ENCODE results near the gene ABHD10.
A peak's percentile ranks its signal among the peaks of the same experiment; 100 is the strongest.

ABHD10 gene

DNA sequence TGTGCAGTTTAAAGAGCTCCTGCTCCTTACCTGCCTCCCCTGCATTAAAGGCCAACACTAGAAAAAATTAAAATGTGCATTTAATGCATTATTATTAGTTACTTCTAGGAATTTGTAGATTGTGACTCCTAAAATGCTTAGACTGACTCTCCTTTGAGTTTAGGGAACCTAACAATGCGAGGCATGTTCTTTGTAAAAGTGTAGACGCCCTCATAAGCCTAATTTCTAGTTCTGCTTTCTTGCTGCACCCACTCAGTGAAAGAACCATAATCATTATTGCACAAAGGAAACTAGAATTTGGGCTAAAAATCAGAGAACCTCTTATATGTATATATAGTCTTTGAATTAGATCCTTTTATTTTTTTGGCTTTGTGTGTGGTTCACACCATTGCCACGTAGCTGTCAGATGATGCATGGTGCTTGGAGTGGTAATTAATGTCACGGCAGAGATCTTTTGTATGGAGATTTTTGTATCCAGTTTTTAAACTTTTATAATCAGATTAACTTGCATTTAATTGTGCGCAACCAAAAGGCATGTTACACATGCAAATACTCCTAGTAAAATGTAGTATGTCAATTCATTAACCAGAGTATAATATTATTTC is 710 bp downstream of the ABHD10 start:
- peaks cover 10% of the 10 kb centered on the region; the same call in 1 of the 2 replicates for H3F3A ChIP-seq (ENCODE audit: insufficient read depth, low read length)
- H2AFZ ChIP-seq (ENCODE audit: low read length), result peak overlapping the region; percentile 96
- H3K4me2 ChIP-seq (ENCODE audit: low read depth, low read length), result peak overlapping the region; percentile 67
- peak overlapping the region; percentile 83; the same call in 1 of the 2 replicates for H3K27ac ChIP-seq (ENCODE audit: low read length)
- no peak for TF ChIP-seq EZH2phosphoT487 (IDR thresholded peaks at IDR 0.05; ENCODE audit: low read length)
- no peak for TF ChIP-seq EZH2 (optimal IDR thresholded peaks at IDR 0.05; ENCODE audit: low read depth, low read length)
- no peaks in the 10 kb centered on the region for H3K9me2 ChIP-seq (replicated peaks; ENCODE audit: insufficient read depth, low read length)
- peaks cover 6% of the 10 kb centered on the region; the same call in 1 of the 2 replicates for H3K4me1 ChIP-seq (ENCODE audit: low read length)
- peak; percentile 24 for DNase-seq
- H4K20me1 ChIP-seq (ENCODE audit: insufficient read depth, low read length), result no peaks in the 10 kb centered on the region
- H3K79me2 ChIP-seq (ENCODE audit: low read length), result peaks cover 31% of the 10 kb centered on the region
- H3K4me3 ChIP-seq (ENCODE audit: low read length), result peak overlapping the region; percentile 98
- H3K27me3 ChIP-seq (replicated peaks; ENCODE audit: insufficient read depth, low read length), result no peaks in the 10 kb centered on the region
- H3K9me3 ChIP-seq (replicated peaks; ENCODE audit: insufficient read depth, low read length), result no peaks in the 10 kb centered on the region
- H3K9ac ChIP-seq (ENCODE audit: low read length), result peak overlapping the region; percentile 89
- no peaks in the 10 kb centered on the region for H3K36me3 ChIP-seq (replicated peaks; ENCODE audit: insufficient read depth, low read length)

- no peak overlapping the region for H3K9ac ChIP-seq (ENCODE audit: low read length)
- TF ChIP-seq EZH2phosphoT487 (IDR thresholded peaks at IDR 0.05; ENCODE audit: low read length), result no peak
- TF ChIP-seq, protein P1, sequence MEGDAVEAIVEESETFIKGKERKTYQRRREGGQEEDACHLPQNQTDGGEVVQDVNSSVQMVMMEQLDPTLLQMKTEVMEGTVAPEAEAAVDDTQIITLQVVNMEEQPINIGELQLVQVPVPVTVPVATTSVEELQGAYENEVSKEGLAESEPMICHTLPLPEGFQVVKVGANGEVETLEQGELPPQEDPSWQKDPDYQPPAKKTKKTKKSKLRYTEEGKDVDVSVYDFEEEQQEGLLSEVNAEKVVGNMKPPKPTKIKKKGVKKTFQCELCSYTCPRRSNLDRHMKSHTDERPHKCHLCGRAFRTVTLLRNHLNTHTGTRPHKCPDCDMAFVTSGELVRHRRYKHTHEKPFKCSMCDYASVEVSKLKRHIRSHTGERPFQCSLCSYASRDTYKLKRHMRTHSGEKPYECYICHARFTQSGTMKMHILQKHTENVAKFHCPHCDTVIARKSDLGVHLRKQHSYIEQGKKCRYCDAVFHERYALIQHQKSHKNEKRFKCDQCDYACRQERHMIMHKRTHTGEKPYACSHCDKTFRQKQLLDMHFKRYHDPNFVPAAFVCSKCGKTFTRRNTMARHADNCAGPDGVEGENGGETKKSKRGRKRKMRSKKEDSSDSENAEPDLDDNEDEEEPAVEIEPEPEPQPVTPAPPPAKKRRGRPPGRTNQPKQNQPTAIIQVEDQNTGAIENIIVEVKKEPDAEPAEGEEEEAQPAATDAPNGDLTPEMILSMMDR (IDR thresholded peaks at IDR 0.05; ENCODE audit: low read length), result no peak
- peaks cover 31% of the 10 kb centered on the region for H3K79me2 ChIP-seq (ENCODE audit: low read length)
- H4K20me1 ChIP-seq (ENCODE audit: insufficient read depth, low read length), result no peaks in the 10 kb centered on the region
- no peak overlapping the region for H3K27ac ChIP-seq (ENCODE audit: low read length)
- no peaks in the 10 kb centered on the region for H3K9me3 ChIP-seq (replicated peaks; ENCODE audit: insufficient read depth, low read length)
- peaks cover 6% of the 10 kb centered on the region; the same call in 1 of the 2 replicates for H3K4me1 ChIP-seq (ENCODE audit: low read length)
- H3K36me3 ChIP-seq (replicated peaks; ENCODE audit: insufficient read depth, low read length), result no peaks in the 10 kb centered on the region
- H3K4me3 ChIP-seq (ENCODE audit: low read length), result no peak overlapping the region; the same call in 1 of the 2 replicates
- H3K9me2 ChIP-seq (replicated peaks; ENCODE audit: insufficient read depth, low read length), result no peaks in the 10 kb centered on the region
- H2AFZ ChIP-seq (ENCODE audit: low read length), result no peak overlapping the region
- DNase-seq, result no peak
- H3K27me3 ChIP-seq (replicated peaks; ENCODE audit: insufficient read depth, low read length), result no peaks in the 10 kb centered on the region
- H3K4me2 ChIP-seq (ENCODE audit: low read depth, low read length), result peak overlapping the region; percentile 67; the same call in 1 of the 2 replicates
- peaks cover 10% of the 10 kb centered on the region; the same call in 1 of the 2 replicates for H3F3A ChIP-seq (ENCODE audit: insufficient read depth, low read length)
Measured at GRCh38 chr3:111980716-111981456, 2.1 kb downstream of the ABHD10 start.

GRCh38 chr3:111981457-111981763 is 2.6 kb downstream of the ABHD10 start:
- H3K9me3 ChIP-seq (replicated peaks; ENCODE audit: insufficient read depth, low read length), result no peaks in the 10 kb centered on the region
- H3K27me3 ChIP-seq (replicated peaks; ENCODE audit: insufficient read depth, low read length), result no peaks in the 10 kb centered on the region
- H3K9ac ChIP-seq (ENCODE audit: low read length), result no peak overlapping the region
- H3F3A ChIP-seq (ENCODE audit: insufficient read depth, low read length), result peaks cover 10% of the 10 kb centered on the region; the same call in 1 of the 2 replicates
- no peak overlapping the region for H3K4me2 ChIP-seq (ENCODE audit: low read depth, low read length)
- H3K4me1 ChIP-seq (ENCODE audit: low read length), result peaks cover 6% of the 10 kb centered on the region; the same call in 1 of the 2 replicates
- H3K27ac ChIP-seq (ENCODE audit: low read length), result no peak overlapping the region
- H3K9me2 ChIP-seq (replicated peaks; ENCODE audit: insufficient read depth, low read length), result no peaks in the 10 kb centered on the region
- no peaks in the 10 kb centered on the region for H3K36me3 ChIP-seq (replicated peaks; ENCODE audit: insufficient read depth, low read length)
- no peak overlapping the region for H2AFZ ChIP-seq (ENCODE audit: low read length)
- no peaks in the 10 kb centered on the region for H4K20me1 ChIP-seq (ENCODE audit: insufficient read depth, low read length)
- TF ChIP-seq, protein P1 (IDR thresholded peaks at IDR 0.05; ENCODE audit: low read length), result no peak
- TF ChIP-seq EZH2 (optimal IDR thresholded peaks at IDR 0.05; ENCODE audit: low read depth, low read length) (no peak), EZH2phosphoT487 (IDR thresholded peaks at IDR 0.05; ENCODE audit: low read length) (no peak)
- no peak overlapping the region for H3K4me3 ChIP-seq (ENCODE audit: low read length)
- no peak for DNase-seq
- peaks cover 31% of the 10 kb centered on the region for H3K79me2 ChIP-seq (ENCODE audit: low read length)
